B cell (primary cell): Measurements from ENCODE around the gene METTL27. TPM values are rescaled to one million over a fixed set of nuclear protein-coding genes. Genes with fewer than 3 reads are reported as not detected.

Experiments
- ATAC-seq: fragments of 200-7000 bp; cut with Tn5 transposase; one replicate; pipeline ENCODE4 v1.10.0; 2021; ENCODE audit warnings: low read depth, mild to moderate bottlenecking, moderate number of reproducible peaks, moderate library complexity
- CTCF ChIA-PET: fragments of 350-600 bp; sonication (Branson Sonifier 250); formaldehyde crosslinking; loops from one replicate; lab custom pipeline; 2021; ENCODE audit warnings: antibody characterized with exemption, inconsistent platforms; lab: Charles Lee
- POLR2A ChIA-PET: fragments of 350-600 bp; sonication (Branson Sonifier 250); formaldehyde crosslinking; loops from one replicate; lab custom pipeline; 2021; ENCODE audit warnings: antibody characterized with exemption; lab: Charles Lee
- DNase-seq: peaks from one replicate; pipeline ENCODE4 v3.0.0; 2013
- H2AFZ ChIP-seq: 2 replicates; pipeline ENCODE4 v1.6.1; 2012; ENCODE audit warnings: mild to moderate bottlenecking, low read depth, low read length; ENCODE audit not compliant: insufficient read depth, poor library complexity, severe bottlenecking
- H3K27ac ChIP-seq, 2 donors: 1 replicate in 1 of 2; 2 replicates in 1 of 2; pipeline ENCODE4 v1.5.1; 2012 to 2013; ENCODE audit warnings: low read length in 2 of 2, mild to moderate bottlenecking in 2 of 2, moderate library complexity in 1 of 2
- H3K27me3 ChIP-seq, 4 experiments: fragments of 200-600 bp in 1 of 4; sonication (generic) in 1 of 4; replicated peaks in 1 of 4; 1 replicate in 2 of 4; 2 replicates in 2 of 4; pipeline versions ENCODE4 v1.6.1 to v1.7.0; 2013 to 2016; ENCODE audit warnings: low read length in 3 of 4, mild to moderate bottlenecking in 2 of 4, mixed read lengths in 1 of 4, moderate library complexity in 1 of 4; ENCODE audit not compliant: insufficient read depth in 4 of 4, control insufficient read depth in 3 of 4; ENCODE audit errors: control extremely low read depth in 1 of 4
- H3K36me3 ChIP-seq, 2 experiments: replicated peaks in 1 of 2; 1 replicate in 1 of 2; 2 replicates in 1 of 2; pipeline versions ENCODE4 v1.6.1 to v1.7.1; 2013; ENCODE audit warnings: low read length in 1 of 2; ENCODE audit not compliant: insufficient read depth in 2 of 2, control insufficient read depth in 1 of 2; ENCODE audit errors: control extremely low read depth in 1 of 2, extremely low read depth in 1 of 2
- H3K4me1 ChIP-seq, 2 donors: fragments of 200-600 bp in 1 of 2; sonication (generic) in 1 of 2; 1 replicate in 1 of 2; 2 replicates in 1 of 2; pipeline versions ENCODE4 v1.5.1 to v1.6.1; 2013 to 2017; ENCODE audit warnings: low read length in 2 of 2; ENCODE audit not compliant: control insufficient read depth in 2 of 2, insufficient read depth in 2 of 2
- H3K4me2 ChIP-seq: replicated peaks from 2 replicates; pipeline ENCODE3; 2012; ENCODE audit warnings: mild to moderate bottlenecking, low read depth, low read length; ENCODE audit not compliant: poor library complexity, severe bottlenecking
- H3K4me3 ChIP-seq, 5 experiments: fragments of 200-600 bp in 1 of 5; sonication (generic) in 1 of 5; 1 replicate in 3 of 5; 2 replicates in 2 of 5; pipeline versions ENCODE4 v1.5.1 to v1.7.0; 2011 to 2016; ENCODE audit warnings: low read length in 4 of 5, mild to moderate bottlenecking in 4 of 5, low read depth in 2 of 5, control low read depth in 1 of 5, moderate library complexity in 1 of 5; ENCODE audit not compliant: insufficient read depth in 1 of 5; ENCODE audit errors: control extremely low read depth in 1 of 5, extremely low read depth in 1 of 5
- H3K79me2 ChIP-seq: fragments of 200-600 bp; sonication (generic); one replicate; pipeline ENCODE4 v1.6.0; 2016; ENCODE audit warnings: low read length; ENCODE audit not compliant: control insufficient read depth, insufficient read depth
- H3K9ac ChIP-seq: fragments of 200-600 bp; sonication (generic); 2 replicates; pipeline ENCODE4 v1.6.1; 2017; ENCODE audit warnings: mild to moderate bottlenecking, low read length, moderate library complexity
- H3K9me3 ChIP-seq, 3 donors: one replicate each; pipeline versions ENCODE4 v1.6.1 to v1.7.1; 2013; ENCODE audit warnings: low read length in 2 of 3; ENCODE audit not compliant: control insufficient read depth in 2 of 3, insufficient read depth in 1 of 3; ENCODE audit errors: control extremely low read depth in 1 of 3
- H4K20me1 ChIP-seq: 2 replicates; pipeline ENCODE4 v1.6.0; 2012; ENCODE audit warnings: mild to moderate bottlenecking, low read length; ENCODE audit not compliant: insufficient read depth, control insufficient read depth, poor library complexity, severe bottlenecking
- H3K27ac Mint-ChIP-seq: one replicate; pipeline ENCODE4 v1.8.0; 2021; ENCODE audit warnings: mixed read lengths
- H3K27me3 Mint-ChIP-seq: one replicate; pipeline ENCODE4 v1.8.0; 2021; ENCODE audit warnings: mixed read lengths
- H3K4me1 Mint-ChIP-seq: one replicate; pipeline ENCODE4 v1.8.0; 2021; ENCODE audit warnings: mixed read lengths
- H3K4me3 Mint-ChIP-seq: one replicate; pipeline ENCODE4 v1.8.0; 2021; ENCODE audit warnings: mixed read lengths
- H3K9me3 Mint-ChIP-seq: one replicate; pipeline ENCODE4 v1.8.0; 2022; ENCODE audit warnings: mixed read lengths; ENCODE audit not compliant: insufficient read depth
- EZH2 ChIP-seq: IDR thresholded peaks from 2 replicates; pipeline ENCODE4 v1.6.1; 2012; ENCODE audit warnings: borderline replicate concordance, low read depth, mild to moderate bottlenecking, moderate library complexity, low read length; ENCODE audit not compliant: insufficient read depth, poor library complexity, severe bottlenecking
- WGBS: methylation state at CpG from one replicate; pipeline ENCODE4 v1.1.5; 2013; ENCODE audit warnings: missing lambda C conversion rate; ENCODE audit not compliant: insufficient coverage; 5-methylcytosine and 5-hydroxymethylcytosine counted together
- intact Hi-C: fragments of 100-400 bp; cut with micrococcal nuclease; formaldehyde crosslinking; loops from one replicate; pipeline ENCODE4 v1.10.0; 2022
- polyA plus RNA-seq: library from polyadenylated mRNA; depleted of rRNA; stranded (reverse); fragments of >200 nt; gene quantifications from 2 replicates; pipeline ENCODE4 v1.2.3, GENCODE V29; 2012
- total RNA-seq, 2 donors: library from RNA; stranded (reverse); fragments of 120-200 nt in 1 of 2; gene quantifications; 1 replicate in 1 of 2; 2 replicates in 1 of 2; pipeline versions ENCODE4 v1.2.3 to v1.2.4, GENCODE V29; 2013 to 2022
- TF ChIP-seq, protein P1 (sequence below): fragments of 200-600 bp; IDR thresholded peaks from one replicate; pipeline ENCODE4 v1.8.0; 2022; ENCODE audit warnings: antibody characterized with exemption, mild to moderate bottlenecking

Gene METTL27
- total and polyA plus RNA-seq, 2 donors (not counting 1 experiment from before 2014, with no cell fraction given) = 0.37 to 1.5 TPM

DNA sequence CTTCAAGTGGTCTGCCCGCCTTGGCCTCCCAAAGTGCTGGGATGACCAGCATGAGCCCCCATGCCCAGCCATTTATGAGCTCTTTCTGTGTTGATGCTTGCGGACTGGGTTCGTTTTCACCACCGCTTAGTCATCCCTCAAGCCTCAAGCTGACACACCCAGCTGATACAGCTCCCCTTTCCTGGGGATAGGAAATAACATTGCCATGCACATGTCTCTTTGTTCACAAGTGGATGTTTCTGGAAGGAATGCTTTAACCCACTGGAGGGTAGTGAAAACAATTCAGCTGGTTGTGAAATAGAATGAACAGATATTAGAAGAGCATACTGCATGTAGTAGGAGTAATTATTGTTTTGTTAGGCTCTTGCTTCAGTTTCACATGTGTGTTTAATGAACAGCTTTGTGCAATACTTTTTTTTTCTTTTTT, 8.5 kb upstream of the METTL27 start:
- H4K20me1 ChIP-seq = no peaks in the 10 kb centered on the region
- 84% methylated on average over 4 of the region's 4 CpGs for WGBS
- no peaks in the 10 kb centered on the region for H3K36me3 ChIP-seq
- DNase-seq (no peak), ATAC-seq (no peak)
- TF ChIP-seq, protein P1, sequence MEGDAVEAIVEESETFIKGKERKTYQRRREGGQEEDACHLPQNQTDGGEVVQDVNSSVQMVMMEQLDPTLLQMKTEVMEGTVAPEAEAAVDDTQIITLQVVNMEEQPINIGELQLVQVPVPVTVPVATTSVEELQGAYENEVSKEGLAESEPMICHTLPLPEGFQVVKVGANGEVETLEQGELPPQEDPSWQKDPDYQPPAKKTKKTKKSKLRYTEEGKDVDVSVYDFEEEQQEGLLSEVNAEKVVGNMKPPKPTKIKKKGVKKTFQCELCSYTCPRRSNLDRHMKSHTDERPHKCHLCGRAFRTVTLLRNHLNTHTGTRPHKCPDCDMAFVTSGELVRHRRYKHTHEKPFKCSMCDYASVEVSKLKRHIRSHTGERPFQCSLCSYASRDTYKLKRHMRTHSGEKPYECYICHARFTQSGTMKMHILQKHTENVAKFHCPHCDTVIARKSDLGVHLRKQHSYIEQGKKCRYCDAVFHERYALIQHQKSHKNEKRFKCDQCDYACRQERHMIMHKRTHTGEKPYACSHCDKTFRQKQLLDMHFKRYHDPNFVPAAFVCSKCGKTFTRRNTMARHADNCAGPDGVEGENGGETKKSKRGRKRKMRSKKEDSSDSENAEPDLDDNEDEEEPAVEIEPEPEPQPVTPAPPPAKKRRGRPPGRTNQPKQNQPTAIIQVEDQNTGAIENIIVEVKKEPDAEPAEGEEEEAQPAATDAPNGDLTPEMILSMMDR = no peak
- no peak for TF ChIP-seq EZH2
- H3K4me1 Mint-ChIP-seq = peaks cover 18% of the 10 kb centered on the region
- no peak overlapping the region for H3K9ac ChIP-seq
- intact Hi-C loops = no loop called here
- ChIA-PET CTCF (interaction anchor here (1.1 to 1.4 kb wide), 3 partner anchors 24 to 244 kb away, joined by 3 to 6 read pairs (median 3); no protein-coding TSS in a partner anchor), POLR2A (interaction anchor here (0.6 kb wide), 1 partner anchor 8 kb away, joined by 5 read pairs; the partner anchor contains the start of gene METTL27)
- H2AFZ ChIP-seq = no peak overlapping the region
- no peak overlapping the region for H3K27ac ChIP-seq
- H3K4me3 Mint-ChIP-seq = no peak overlapping the region
- no peak overlapping the region for H3K4me2 ChIP-seq
- H3K27me3 Mint-ChIP-seq = peaks cover 27% of the 10 kb centered on the region
- peaks cover 0 to 12% (median 3%) of the 10 kb centered on the region in 4 experiments for H3K27me3 ChIP-seq
- no peak overlapping the region for H3K4me3 ChIP-seq
- peaks cover 0 to 4% (median 0%) of the 10 kb centered on the region in 3 donors for H3K9me3 ChIP-seq
- H3K9me3 Mint-ChIP-seq = no peaks in the 10 kb centered on the region
- H3K4me1 ChIP-seq = peaks cover 10 to 16% of the 10 kb centered on the region in 2 donors
- no peak overlapping the region for H3K27ac Mint-ChIP-seq
- H3K79me2 ChIP-seq = no peaks in the 10 kb centered on the region

- H3K36me3 ChIP-seq = no peaks in the 10 kb centered on the region
- POLR2A ChIA-PET = no interaction called here
- CTCF ChIA-PET = interaction anchor here (1.2 to 1.5 kb wide), 2 partner anchors 10 to 109 kb away, joined by 3 read pairs; partner anchors contain the start of gene ABHD11
- TF ChIP-seq EZH2 = no peak
- TF ChIP-seq, protein P1 = no peak
- Mint-ChIP-seq H3K27ac (no peak overlapping the region), H3K4me3 (no peak overlapping the region), H3K4me1 (peaks cover 30% of the 10 kb centered on the region), H3K27me3 (peaks cover 16% of the 10 kb centered on the region), H3K9me3 (no peaks in the 10 kb centered on the region)
- H3K79me2 ChIP-seq = no peaks in the 10 kb centered on the region
- H3K4me3 ChIP-seq = no peak overlapping the region
- no peak overlapping the region for H3K4me2 ChIP-seq
- DNase-seq (no peak), ATAC-seq (no peak)
- H3K9ac ChIP-seq = no peak overlapping the region
- 100% methylated on average over 2 of the region's 10 CpGs for WGBS
- intact Hi-C loops = no loop called here
- H3K27me3 ChIP-seq = peaks cover 0 to 4% (median 1%) of the 10 kb centered on the region in 4 experiments
- peaks cover 21 to 28% of the 10 kb centered on the region in 2 donors for H3K4me1 ChIP-seq
- H3K27ac ChIP-seq = no peak overlapping the region
- H2AFZ ChIP-seq = no peak overlapping the region
- H3K9me3 ChIP-seq = no peaks in the 10 kb centered on the region
- H4K20me1 ChIP-seq = no peaks in the 10 kb centered on the region
These were observed 5.8 kb upstream of the METTL27 start for GRCh38 chr7:73847941-73848723.
